ENCODE measurements around the gene RPS6KA3.

GRCh38 chrX:20285511-20285910 is 18.8 kb upstream of the RPS6KA3 start:
- TF ChIP-seq TSHZ2 (CRISPR knock-in tag; IDR thresholded peaks at IDR 0.05) (no peak), CREB5 (CRISPR knock-in tag; IDR thresholded peaks at IDR 0.05; ENCODE audit: low read depth) (no peak), ZFP30 (CRISPR knock-in tag; IDR thresholded peaks at IDR 0.05) (no peak), PATZ1 (CRISPR knock-in tag; IDR thresholded peaks at IDR 0.05; ENCODE audit: borderline replicate concordance) (no peak), ZFP3 (CRISPR knock-in tag; IDR thresholded peaks at IDR 0.05) (no peak), CSDC2 (CRISPR knock-in tag; IDR thresholded peaks at IDR 0.05) (no peak), CSRNP3 (CRISPR knock-in tag; IDR thresholded peaks at IDR 0.05) (no peak), ZNF8 (CRISPR knock-in tag; IDR thresholded peaks at IDR 0.05) (no peak), ARNTL (CRISPR knock-in tag; IDR thresholded peaks at IDR 0.05; ENCODE audit: borderline replicate concordance, low read depth) (no peak)
